UCSD-AML1 (cell line): ENCODE results near the gene CDKAL1.
"Not testable (repeated sequence)": the region's sequence is repeated elsewhere in the genome, so short reads cannot be mapped to it uniquely, and the experiment has no call there.

ENCODE experiments used
- DNase-seq: peaks from one replicate; lab custom pipeline; 2025; ENCODE audit not compliant: unreplicated experiment; lab: John Stamatoyannopoulos, UW

The CDKAL1 gene

DNA sequence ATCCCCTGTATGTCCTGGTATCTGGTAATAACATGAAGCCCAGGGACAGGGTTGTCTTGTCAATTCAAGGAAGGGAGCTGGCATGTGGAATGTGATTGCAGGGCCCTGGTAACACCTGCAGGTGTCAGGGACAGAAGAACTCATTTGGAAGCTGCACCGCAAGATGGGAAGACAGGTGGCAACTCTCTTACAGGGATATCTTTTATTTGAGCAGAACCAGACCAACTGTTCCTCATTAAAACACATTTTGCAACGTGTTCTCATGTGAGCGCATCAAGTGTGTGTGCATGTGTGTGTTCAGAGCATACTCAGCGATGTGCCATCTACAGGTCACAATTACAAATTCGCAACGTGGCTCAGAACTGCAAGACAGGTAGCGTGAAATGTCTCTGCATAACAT, 688.4 kb downstream of the CDKAL1 start:
- no peak for DNase-seq

GRCh38 chr6:21225912-21226311, 691.7 kb downstream of the CDKAL1 start:
- no peak for DNase-seq

- no peak for DNase-seq
Observed at GRCh38 chr6:21227486-21227885, 693.2 kb downstream of the CDKAL1 start.

DNA sequence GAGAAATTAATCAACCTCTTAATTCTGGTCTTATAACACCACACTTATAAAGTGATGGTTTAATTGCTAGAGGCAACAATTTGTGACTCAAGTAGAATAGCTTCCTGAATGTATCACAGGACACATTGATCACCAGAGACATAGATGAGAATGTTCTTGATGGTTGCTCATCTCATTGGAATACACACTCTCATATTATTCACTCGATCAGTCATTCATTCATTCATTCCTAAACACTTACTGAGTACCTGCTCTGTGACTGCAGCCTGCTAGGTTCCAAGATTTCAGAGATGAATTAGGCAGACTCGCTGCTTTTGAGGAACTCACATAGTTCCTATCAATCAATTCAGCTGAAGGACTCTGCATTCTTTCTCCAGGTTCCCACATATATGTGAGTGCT, 694.2 kb downstream of the CDKAL1 start:
- DNase-seq: no peak

DNA sequence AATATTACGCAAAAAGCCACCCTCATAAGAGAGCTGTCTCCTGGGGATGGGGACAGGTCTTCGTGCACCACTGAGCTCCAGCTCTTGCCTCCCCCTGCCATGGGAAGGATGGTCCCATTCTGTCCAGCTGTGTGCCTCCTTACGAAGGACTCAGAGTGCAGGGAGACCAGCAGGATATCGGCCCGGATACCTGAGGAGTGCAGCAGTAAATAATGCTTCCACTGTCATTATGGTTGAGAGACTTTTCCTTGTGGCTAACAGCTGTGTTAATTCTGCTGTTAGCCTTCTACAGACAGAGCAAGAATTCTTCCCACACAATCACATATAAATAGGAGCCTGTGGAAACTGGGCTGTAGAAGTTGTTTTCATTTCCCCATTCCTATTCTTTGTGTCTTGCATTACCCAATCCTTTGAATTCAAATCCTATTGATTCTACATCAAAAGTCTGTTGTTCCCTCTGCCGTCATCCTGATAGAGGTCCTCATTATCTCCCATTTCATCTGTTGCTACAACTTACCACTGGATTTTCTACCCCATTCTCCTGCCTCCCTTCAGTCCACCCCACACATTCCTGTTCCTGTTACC, 694.7 kb downstream of the CDKAL1 start:
- DNase-seq: no peak

- no peak for DNase-seq
Observed at GRCh38 chr6:21230536-21230935, 696.3 kb downstream of the CDKAL1 start.

GRCh38 chr6:21235162-21235561, 700.9 kb downstream of the CDKAL1 start:
- DNase-seq: no peak

DNA sequence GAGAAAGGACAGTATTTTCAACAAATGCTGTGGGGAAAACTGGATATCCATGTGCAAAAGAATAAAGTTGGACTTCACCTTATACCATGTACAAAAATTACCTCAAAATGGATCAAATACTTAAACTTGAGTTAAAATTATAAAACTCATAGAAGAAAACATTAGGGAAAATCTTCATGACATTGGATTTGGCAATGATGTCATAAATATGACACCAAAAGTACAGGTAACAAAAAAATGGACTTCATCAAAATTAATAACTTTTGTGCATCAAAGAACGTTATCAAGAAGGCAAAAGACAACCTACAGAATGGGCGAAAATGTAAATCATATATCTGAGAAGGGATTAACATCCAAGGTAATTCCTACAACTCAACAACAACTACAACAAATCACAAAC, 704.0 kb downstream of the CDKAL1 start:
- no peak for DNase-seq

DNA sequence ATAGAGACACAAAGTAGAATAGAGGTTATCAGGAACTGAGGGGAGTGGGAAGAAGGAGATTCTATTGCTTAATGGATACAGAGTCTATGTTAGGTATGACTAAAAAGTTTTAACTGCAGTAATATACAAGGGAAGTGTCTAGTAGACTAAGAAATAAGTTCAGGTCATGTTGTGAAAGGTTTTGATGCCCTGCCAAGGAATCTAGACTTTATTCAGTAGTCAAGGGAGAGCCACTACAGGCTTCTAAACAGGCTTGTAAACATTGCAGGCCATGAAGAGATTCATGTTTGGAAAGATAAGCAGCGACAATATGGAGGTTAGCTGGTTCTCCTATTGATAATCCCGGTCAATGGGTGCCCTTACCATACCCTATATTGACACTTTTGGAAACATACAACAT, 706.5 kb downstream of the CDKAL1 start:
- DNase-seq: no peak

GRCh38 chr6:21241231-21242130, 707.2 kb downstream of the CDKAL1 start:
- no peak for DNase-seq

DNA sequence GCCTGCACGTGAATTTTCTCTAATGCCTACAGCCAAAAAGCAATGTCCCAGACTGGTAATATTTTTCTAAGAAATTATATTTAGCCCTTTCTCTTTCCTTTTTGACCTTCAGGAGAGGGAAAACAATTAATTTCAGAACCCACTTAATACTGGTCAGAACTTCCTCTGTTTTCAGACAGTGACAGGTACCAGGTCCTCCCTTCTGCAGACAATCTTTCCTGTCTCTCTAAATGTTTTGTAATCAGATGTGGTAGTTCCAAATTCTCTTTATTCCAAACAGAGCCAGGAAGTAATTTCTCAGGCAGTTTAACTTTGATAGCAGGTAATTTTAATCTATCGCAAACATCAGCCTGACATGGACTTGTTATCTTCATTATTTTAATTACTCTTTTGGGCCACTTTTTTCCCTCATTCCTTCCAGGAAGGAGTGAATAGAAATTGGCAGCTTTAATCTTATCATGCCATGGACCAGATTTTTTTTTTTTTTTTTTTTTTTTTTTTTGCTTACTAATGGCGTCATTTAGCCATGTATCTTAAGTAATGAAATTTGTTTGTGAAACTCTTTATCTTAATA, 710.7 kb downstream of the CDKAL1 start:
- no peak for DNase-seq

GRCh38 chr6:21245488-21245887, 711.2 kb downstream of the CDKAL1 start:
- no peak for DNase-seq

- no peak for DNase-seq
Observed at GRCh38 chr6:21246075-21246474, 711.8 kb downstream of the CDKAL1 start.

GRCh38 chr6:21254460-21254859, 720.2 kb downstream of the CDKAL1 start:
- not testable (repeated sequence) for DNase-seq

GRCh38 chr6:21256197-21256596, 721.9 kb downstream of the CDKAL1 start:
- DNase-seq: no peak

GRCh38 chr6:21257125-21257524, 722.9 kb downstream of the CDKAL1 start:
- no peak for DNase-seq

DNA sequence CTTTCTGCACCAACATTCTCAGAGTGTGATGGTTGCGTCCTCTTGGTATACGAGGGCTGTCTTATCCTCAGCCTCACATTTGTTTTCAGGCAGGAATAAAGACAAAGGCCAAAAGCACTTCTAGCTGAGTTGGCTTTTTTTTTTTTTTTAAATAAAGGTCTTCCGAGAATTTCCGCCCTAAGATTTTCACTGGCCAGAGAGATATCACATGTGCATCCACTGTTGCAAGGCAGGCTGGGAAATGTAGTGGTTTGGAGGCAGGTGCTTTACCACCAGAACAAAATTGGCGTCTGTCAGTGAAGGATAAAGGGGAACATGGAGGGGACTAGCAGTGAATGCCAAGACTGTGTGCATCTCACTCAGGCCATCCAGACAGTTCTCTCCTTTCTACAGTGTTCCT, 724.4 kb downstream of the CDKAL1 start:
- DNase-seq: no peak

DNA sequence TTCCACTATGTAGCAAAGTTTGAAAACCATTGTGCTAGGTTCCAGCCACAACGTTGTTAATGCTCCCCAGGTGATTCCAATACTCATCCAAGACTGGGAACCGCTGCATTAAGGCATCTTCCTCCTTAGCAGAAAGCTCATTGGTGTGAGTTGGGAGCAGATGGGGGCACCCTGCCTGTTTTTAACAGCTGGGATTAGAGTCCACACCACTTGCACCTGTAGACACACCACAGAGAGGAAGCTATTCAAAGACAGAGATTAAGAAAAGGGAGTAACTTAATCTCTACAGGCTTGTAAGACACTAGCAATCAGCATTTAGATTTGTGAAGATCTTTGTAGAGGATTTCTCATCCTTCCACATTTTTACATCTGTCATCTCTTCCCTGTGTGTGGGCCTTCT, 725.4 kb downstream of the CDKAL1 start:
- DNase-seq: no peak

DNA sequence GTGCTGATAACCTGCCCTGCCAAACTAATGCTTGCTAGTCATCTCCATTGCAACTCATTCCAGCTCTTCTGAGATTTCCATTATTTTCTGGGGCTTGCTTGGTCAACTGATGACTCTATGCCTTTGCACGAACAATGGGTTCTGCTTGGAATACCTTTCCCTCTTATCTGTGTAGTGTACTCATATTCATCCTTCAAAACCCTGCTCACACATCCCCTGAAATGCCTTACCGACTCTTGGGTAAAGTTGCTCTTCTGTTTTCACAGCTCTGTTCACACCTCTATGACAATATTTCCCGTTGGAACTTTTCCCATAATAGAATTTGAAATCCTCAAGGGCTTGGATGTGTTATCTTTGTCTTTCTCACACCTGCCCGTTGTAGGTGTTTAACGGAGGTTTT, 728.2 kb downstream of the CDKAL1 start:
- DNase-seq: no peak

DNA sequence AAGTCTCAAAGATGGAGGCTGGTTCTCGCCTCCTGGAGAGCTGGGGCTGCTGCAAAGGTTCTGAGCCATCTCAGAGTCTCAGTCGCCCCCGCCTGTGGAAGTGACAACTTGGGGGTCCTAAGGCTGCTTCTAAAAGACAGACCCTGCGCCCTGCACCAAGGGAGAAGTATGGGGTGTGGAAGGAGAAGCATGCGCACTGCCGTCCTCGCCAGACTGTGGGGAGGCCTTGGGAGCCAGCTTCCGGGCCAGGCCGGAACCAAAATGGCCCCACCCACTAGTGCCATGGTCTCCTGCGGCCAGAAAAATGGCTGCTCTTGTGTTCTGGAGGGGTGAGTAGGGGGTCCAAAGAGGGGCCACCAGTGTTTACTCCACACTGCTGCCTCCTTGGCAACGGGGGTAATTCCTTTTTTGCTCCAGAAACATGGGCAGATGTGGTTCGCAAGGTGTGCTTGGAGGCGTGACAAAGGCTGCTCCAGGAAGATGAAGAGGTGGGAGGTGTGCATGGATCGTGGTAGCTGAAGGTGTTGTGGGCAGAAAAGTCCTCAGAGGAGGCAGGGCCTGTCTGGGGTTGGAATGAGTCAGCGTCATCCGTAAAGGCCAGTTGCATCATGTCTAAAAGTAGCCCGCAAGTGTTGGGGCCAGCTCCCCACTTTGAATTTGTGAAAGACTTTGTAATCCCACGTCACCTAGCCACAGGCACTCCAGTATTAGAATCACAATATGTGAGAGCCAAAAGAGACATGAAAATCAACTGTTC, 729.5 kb downstream of the CDKAL1 start:
- DNase-seq: no peak

- no peak for DNase-seq
Observed at GRCh38 chr6:21264288-21265033, 730.2 kb downstream of the CDKAL1 start.
